ENCODE measurements around the gene CSNK2A2.

Gene CSNK2A2

GRCh38 chr16:58158725-58159124 lies 39.2 kb downstream of the CSNK2A2 start:
- TF ChIP-seq CTCF (IDR thresholded peaks at IDR 0.05; ENCODE audit: low read depth, low read length) (no peak), POLR2A (IDR thresholded peaks at IDR 0.05; ENCODE audit: extremely low read depth, insufficient read length) (no peak), MAX (IDR thresholded peaks at IDR 0.05; ENCODE audit: low read depth, low read length) (no peak), MYC (IDR thresholded peaks at IDR 0.05; ENCODE audit: low read depth, low read length) (no peak)
- no peak overlapping the region for H3K4me3 ChIP-seq (ENCODE audit: low read depth, low read length)
- DNase-seq (ENCODE audit: low read depth): no peak

- no peak for TF ChIP-seq MYC (IDR thresholded peaks at IDR 0.05; ENCODE audit: low read depth, low read length)
- TF ChIP-seq POLR2A (IDR thresholded peaks at IDR 0.05; ENCODE audit: extremely low read depth, insufficient read length): no peak
- TF ChIP-seq MAX (IDR thresholded peaks at IDR 0.05; ENCODE audit: low read depth, low read length): no peak
- TF ChIP-seq CTCF (IDR thresholded peaks at IDR 0.05; ENCODE audit: low read depth, low read length): no peak
- DNase-seq (ENCODE audit: low read depth): no peak
- H3K4me3 ChIP-seq (ENCODE audit: low read depth, low read length): no peak overlapping the region
Measured at GRCh38 chr16:58157951-58158540, 39.9 kb downstream of the CSNK2A2 start.

GRCh38 chr16:58157239-58157638 lies 40.7 kb downstream of the CSNK2A2 start:
- no peak overlapping the region for H3K4me3 ChIP-seq (ENCODE audit: low read depth, low read length)
- no peak for DNase-seq (ENCODE audit: low read depth)
- TF ChIP-seq MAX (IDR thresholded peaks at IDR 0.05; ENCODE audit: low read depth, low read length) (no peak), POLR2A (IDR thresholded peaks at IDR 0.05; ENCODE audit: extremely low read depth, insufficient read length) (no peak), MYC (IDR thresholded peaks at IDR 0.05; ENCODE audit: low read depth, low read length) (no peak), CTCF (IDR thresholded peaks at IDR 0.05; ENCODE audit: low read depth, low read length) (no peak)

GRCh38 chr16:58155839-58156238 lies 42.1 kb downstream of the CSNK2A2 start:
- no peak overlapping the region for H3K4me3 ChIP-seq (ENCODE audit: low read depth, low read length)
- TF ChIP-seq MYC (IDR thresholded peaks at IDR 0.05; ENCODE audit: low read depth, low read length) (no peak), POLR2A (IDR thresholded peaks at IDR 0.05; ENCODE audit: extremely low read depth, insufficient read length) (no peak), CTCF (IDR thresholded peaks at IDR 0.05; ENCODE audit: low read depth, low read length) (no peak), MAX (IDR thresholded peaks at IDR 0.05; ENCODE audit: low read depth, low read length) (no peak)
- no peak for DNase-seq (ENCODE audit: low read depth)

- H3K4me3 ChIP-seq (ENCODE audit: low read depth, low read length): no peak overlapping the region
- TF ChIP-seq CTCF (IDR thresholded peaks at IDR 0.05; ENCODE audit: low read depth, low read length) (no peak), POLR2A (IDR thresholded peaks at IDR 0.05; ENCODE audit: extremely low read depth, insufficient read length) (no peak), MAX (IDR thresholded peaks at IDR 0.05; ENCODE audit: low read depth, low read length) (no peak), MYC (IDR thresholded peaks at IDR 0.05; ENCODE audit: low read depth, low read length) (no peak)
- DNase-seq (ENCODE audit: low read depth): no peak
Measured at GRCh38 chr16:58154345-58154744, 43.6 kb downstream of the CSNK2A2 start.

Measured in NB4 (cell line).